Bone marrow (tissue), 2 donors: Measurements from ENCODE around the gene UNC50.

Experiments
- DNase-seq, 2 donors: peaks; one replicate each; lab custom pipeline; 2025; lab: John Stamatoyannopoulos, UW

Gene UNC50

GRCh38 chr2:98665677-98666076 is 57.3 kb downstream of the UNC50 start:
- DNase-seq, result no peak
